COLO668 (cell line): Measurements from ENCODE around the gene USP9X.
"Not testable (repeated sequence)": the region's sequence is repeated elsewhere in the genome, so short reads cannot be mapped to it uniquely, and the experiment has no call there.

Experiments
- DNase-seq: peaks from one replicate; lab custom pipeline; 2025; ENCODE audit not compliant: unreplicated experiment; lab: John Stamatoyannopoulos, UW

The USP9X gene

DNA sequence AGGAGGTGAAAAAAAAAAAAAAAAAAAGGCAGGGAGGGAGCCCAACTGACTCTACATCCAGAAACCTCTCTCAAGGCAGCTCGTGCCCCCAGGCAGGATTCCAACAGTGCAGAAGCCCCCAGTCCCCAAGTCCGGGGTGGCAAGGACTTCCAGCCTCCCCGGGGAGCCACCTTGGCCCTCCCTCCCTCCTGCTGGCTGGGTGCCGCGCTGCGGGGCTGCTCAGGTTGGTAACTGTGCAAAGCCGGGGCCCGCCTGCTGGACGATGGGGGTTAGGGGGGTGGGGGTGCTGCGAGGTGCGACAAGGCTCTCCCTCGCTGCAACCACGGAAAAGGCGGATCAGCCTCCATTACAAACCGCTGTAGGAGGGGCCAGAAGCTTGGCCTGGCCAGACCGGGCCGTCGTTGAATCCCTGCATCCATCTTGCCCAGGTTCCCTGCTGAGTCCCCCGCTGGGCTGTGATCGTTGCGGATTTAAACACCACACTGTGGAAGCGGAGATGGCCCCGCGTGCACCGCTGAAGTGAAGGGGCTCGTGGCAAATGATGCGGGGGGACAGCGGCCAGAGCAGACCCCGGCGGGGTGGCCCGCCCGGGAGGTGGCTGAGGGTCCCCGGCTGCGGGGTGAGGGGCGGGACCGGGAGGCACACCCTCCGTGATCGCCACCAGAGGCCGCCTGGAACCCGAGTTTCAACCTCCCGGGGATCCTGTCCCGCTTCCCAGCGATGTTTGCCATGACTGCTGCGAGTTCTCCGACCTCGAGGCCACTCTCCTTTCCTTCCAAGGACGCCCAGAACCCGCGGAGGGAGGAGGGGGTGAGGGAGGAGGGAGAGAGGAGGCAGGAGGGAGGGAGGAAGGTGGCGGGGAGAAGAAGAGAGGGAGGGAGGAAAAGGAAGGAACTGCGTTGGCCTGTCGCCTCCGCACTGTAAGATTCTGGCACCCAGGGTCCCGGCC is 190.7 kb downstream of the USP9X start:
- DNase-seq: peak; percentile 62

DNA sequence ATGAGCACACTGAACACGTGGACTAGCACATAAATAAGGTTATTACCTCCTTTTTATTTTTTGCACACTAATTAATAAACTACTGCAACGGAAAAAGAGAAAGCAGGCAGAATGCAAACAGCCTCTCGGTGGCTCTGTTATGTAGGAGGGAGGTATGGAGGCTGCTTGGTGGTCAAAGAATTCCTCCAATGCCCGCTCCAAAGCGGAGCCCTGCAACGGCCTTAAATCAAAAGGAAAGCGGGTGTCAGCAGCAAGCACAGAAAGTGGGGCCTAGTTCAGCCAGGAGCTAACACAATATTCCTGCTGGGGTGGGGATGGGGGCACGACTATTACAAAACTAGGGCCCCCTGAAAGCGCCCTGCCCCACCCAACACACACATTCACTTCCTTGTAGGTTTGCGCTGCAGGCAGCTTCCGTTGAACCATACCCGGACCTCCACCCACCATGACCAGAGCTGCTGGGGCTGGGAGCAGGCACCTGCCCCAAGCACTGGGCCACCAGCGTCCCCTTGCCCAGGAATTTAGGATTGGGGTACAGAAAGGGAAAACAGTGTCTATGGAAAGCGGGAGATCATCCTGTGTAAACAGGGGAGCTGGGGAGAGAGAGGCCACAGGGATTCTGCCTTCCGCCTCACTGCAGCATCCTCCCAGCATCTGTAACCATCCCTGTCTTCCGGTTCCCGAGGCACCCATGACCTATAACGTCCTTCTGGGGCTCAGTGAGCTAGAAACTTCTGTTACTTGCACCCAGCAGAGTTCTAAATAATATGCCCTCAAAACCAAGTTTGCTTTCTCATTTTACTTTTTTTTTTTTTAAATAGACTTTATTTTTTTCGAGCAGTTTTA is 191.6 kb downstream of the USP9X start:
- no peak for DNase-seq

DNA sequence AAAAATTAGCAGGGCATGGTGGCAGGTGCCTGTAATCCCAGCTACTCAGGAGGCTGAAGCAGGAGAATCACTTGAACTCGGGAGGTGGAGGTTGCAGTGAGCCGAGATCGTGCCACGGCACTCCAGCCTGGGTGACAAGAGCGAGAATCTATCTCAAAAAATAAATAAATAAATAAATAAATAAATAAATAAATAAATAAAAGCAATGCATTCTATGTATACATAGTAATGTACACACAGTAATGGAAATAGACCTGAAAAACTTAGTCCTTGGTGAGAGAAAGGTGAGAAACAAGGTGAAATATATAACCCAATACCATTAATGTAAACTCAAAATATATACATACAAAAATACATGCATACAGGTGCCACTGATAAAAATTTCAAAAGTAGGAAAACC is 197.1 kb downstream of the USP9X start:
- not testable (repeated sequence) for DNase-seq

DNA sequence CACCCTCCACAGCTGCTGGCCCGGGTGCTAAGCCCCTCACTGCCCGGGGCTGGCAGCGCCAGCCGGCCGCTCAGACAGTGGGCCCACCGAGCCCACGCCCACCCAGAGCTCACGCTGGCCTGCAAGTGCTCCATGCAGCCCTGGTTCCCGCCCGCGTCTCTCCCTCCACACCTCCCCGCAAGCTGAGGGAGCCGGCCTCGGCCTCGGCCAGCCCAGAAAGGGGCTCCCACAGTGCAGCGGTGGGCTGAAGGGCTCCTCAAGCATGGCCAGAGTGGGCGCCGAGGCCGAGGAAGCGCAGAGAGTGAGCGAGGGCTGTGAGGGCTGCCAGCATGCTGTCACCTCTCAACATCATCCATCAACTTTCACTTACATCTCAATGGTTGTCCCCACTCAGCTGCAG is 200.7 kb downstream of the USP9X start:
- DNase-seq: not testable (repeated sequence)
